HCT116 (cell line): ENCODE data around the gene PTGES2. TPM values are rescaled to one million over a fixed set of nuclear protein-coding genes. Genes with fewer than 3 reads are reported as not detected.

Source experiments
- ATAC-seq: fragments of 200-7000 bp; cut with Tn5 transposase; 2 replicates; pipeline ENCODE4 v1.9.1; 2020; ENCODE audit warnings: mild to moderate bottlenecking, moderate library complexity
- BruUV-seq: library from RNA; stranded (reverse); fragments of 400-500 nt; replicated peaks from 2 replicates; lab custom pipeline; 2021; lab: Mats Ljungman, UMichigan
- CTCF ChIA-PET: fragments of 300-600 bp; sonication (Branson Sonifier 250); formaldehyde crosslinking; loops from one replicate; lab custom pipeline; 2021; ENCODE audit warnings: antibody characterized with exemption; lab: Charles Lee
- POLR2A ChIA-PET: fragments of 300-600, 350-600 bp; sonication (Branson Sonifier 250); formaldehyde crosslinking; loops from one replicate; lab custom pipeline; 2021; ENCODE audit warnings: antibody characterized with exemption; lab: Charles Lee
- RAD21 ChIA-PET, 2 experiments: fragments of 300-600 bp; sonication (Branson Sonifier 250); formaldehyde crosslinking; loops; one replicate each; lab custom pipeline; 2023; ENCODE audit warnings: low total read pairs in 2 of 2; ENCODE audit not compliant: uncharacterized antibody in 2 of 2, unreplicated experiment in 2 of 2, low non-redundant PET in 1 of 2; lab: Charles Lee
- DNase-seq: peaks from one replicate; pipeline ENCODE4 v3.0.0-alpha.2; 2010; ENCODE audit warnings: low read depth, low spot score
- H2AFZ ChIP-seq: fragments of 200-600 bp; shearing (Covaris generic), sonication (generic); 2 replicates; pipeline ENCODE4 v1.6.1; 2017; ENCODE audit warnings: low read depth, mixed run types, mixed read lengths, antibody characterized with exemption, low read length; ENCODE audit not compliant: poor library complexity, severe bottlenecking
- H3K27ac ChIP-seq: 2 replicates; pipeline ENCODE4 v1.5.1; 2012; ENCODE audit warnings: low read depth, low read length
- H3K27me3 ChIP-seq: fragments of 200-600 bp; sonication (generic); 2 replicates; pipeline ENCODE4 v1.6.1; 2016; ENCODE audit warnings: mixed run types, low read length, mixed read lengths; ENCODE audit not compliant: insufficient read depth
- H3K36me3 ChIP-seq, 2 experiments: fragments of 200-500 bp in 1 of 2; fragments of 200-600 bp in 1 of 2; sonication (Bioruptor generic) in 1 of 2; sonication (generic) in 1 of 2; 2 replicates each; pipeline versions ENCODE4 v1.5.1 to v1.6.1; 2014 to 2016; ENCODE audit warnings: low read length in 2 of 2, inconsistent platforms in 1 of 2, mixed read lengths in 1 of 2, mixed run types in 1 of 2; ENCODE audit not compliant: insufficient read depth in 2 of 2, control insufficient read depth in 1 of 2
- H3K4me1 ChIP-seq, 2 experiments: fragments of 200-600 bp in 1 of 2; sonication (generic) in 1 of 2; 2 replicates each; pipeline versions ENCODE4 v1.5.1 to v1.6.1; 2012 to 2017; ENCODE audit warnings: low read length in 2 of 2, inconsistent platforms in 1 of 2, mild to moderate bottlenecking in 1 of 2, mixed read lengths in 1 of 2, mixed run types in 1 of 2, moderate library complexity in 1 of 2; ENCODE audit not compliant: insufficient read depth in 2 of 2, control insufficient read depth in 1 of 2
- H3K4me2 ChIP-seq: fragments of 200-600 bp; sonication (generic); 2 replicates; pipeline ENCODE4 v1.6.1; 2017; ENCODE audit warnings: mixed run types, low read length, mixed read lengths
- H3K4me3 ChIP-seq, 2 experiments: fragments of 200-600 bp in 1 of 2; sonication (generic) in 1 of 2; replicated peaks in 1 of 2; 2 replicates each; pipeline ENCODE4 v1.5.1; 2011 to 2016; ENCODE audit warnings: low read length in 2 of 2, control low read depth in 1 of 2, low read depth in 1 of 2, mild to moderate bottlenecking in 1 of 2, mixed read lengths in 1 of 2, mixed run types in 1 of 2
- H3K79me2 ChIP-seq: fragments of 200-600 bp; sonication (generic); 2 replicates; pipeline ENCODE4 v1.6.1; 2017; ENCODE audit warnings: mild to moderate bottlenecking, mixed run types, low read length, moderate library complexity, mixed read lengths; ENCODE audit not compliant: insufficient read depth
- H3K9ac ChIP-seq: fragments of 200-600 bp; sonication (generic); 2 replicates; pipeline ENCODE4 v1.6.1; 2016; ENCODE audit warnings: low read length, mixed read lengths
- H3K9me2 ChIP-seq: fragments of 200-600 bp; sonication (generic), shearing (Covaris generic); 2 replicates; pipeline ENCODE4 v1.6.1; 2017; ENCODE audit warnings: mixed run types, mild to moderate bottlenecking, moderate library complexity; ENCODE audit not compliant: insufficient read depth
- H3K9me3 ChIP-seq, 2 experiments: fragments of 200-500 bp in 1 of 2; fragments of 200-600 bp in 1 of 2; sonication (Bioruptor generic) in 1 of 2; sonication (generic) in 1 of 2; 2 replicates each; pipeline ENCODE4 v1.6.1; 2014 to 2017; ENCODE audit warnings: low read length in 2 of 2, mixed read lengths in 2 of 2, inconsistent platforms in 1 of 2, low read depth in 1 of 2, mild to moderate bottlenecking in 1 of 2, mixed run types in 1 of 2, moderate library complexity in 1 of 2; ENCODE audit not compliant: control insufficient read depth in 1 of 2, insufficient read depth in 1 of 2
- H4K20me1 ChIP-seq: fragments of 200-600 bp; sonication (generic), shearing (Covaris generic); 2 replicates; pipeline ENCODE4 v1.6.1; 2017; ENCODE audit warnings: mixed run types, mild to moderate bottlenecking, moderate library complexity; ENCODE audit not compliant: insufficient read depth
- CEBPB ChIP-seq: IDR thresholded peaks from 2 replicates; pipeline ENCODE4 v1.6.1; 2012; ENCODE audit warnings: low read depth
- CTCF ChIP-seq, 3 experiments: fragments of 200-600 bp in 1 of 3; sonication (generic) in 1 of 3; IDR thresholded peaks in 2 of 3; conservative IDR thresholded peaks in 1 of 3; 2 replicates each; pipeline ENCODE4 v1.5.1; 2012 to 2017; ENCODE audit warnings: low read depth in 2 of 3, low read length in 2 of 3, antibody characterized with exemption in 1 of 3, borderline replicate concordance in 1 of 3, control low read depth in 1 of 3, mild to moderate bottlenecking in 1 of 3, mixed read lengths in 1 of 3, mixed run types in 1 of 3, moderate library complexity in 1 of 3; ENCODE audit not compliant: insufficient read depth in 1 of 3
- EGR1 ChIP-seq: IDR thresholded peaks from 2 replicates; pipeline ENCODE4 v1.6.1; 2012; ENCODE audit warnings: low read depth
- EZH2phosphoT487 ChIP-seq: fragments of 200-600 bp; IDR thresholded peaks from 2 replicates; pipeline ENCODE4 v1.6.1; 2018; ENCODE audit warnings: antibody characterized with exemption, borderline replicate concordance
- POLR2A ChIP-seq: IDR thresholded peaks from 2 replicates; pipeline ENCODE4 v1.7.0; 2011; ENCODE audit warnings: borderline replicate concordance; ENCODE audit not compliant: insufficient read depth, insufficient read length; ENCODE audit errors: extremely low read depth
- RAD21 ChIP-seq: IDR thresholded peaks from 2 replicates; pipeline ENCODE4 v1.6.1; 2012; ENCODE audit warnings: low read depth, mild to moderate bottlenecking
- SP1 ChIP-seq: IDR thresholded peaks from 2 replicates; pipeline ENCODE4 v1.6.1; 2012; ENCODE audit warnings: low read depth
- ZFX ChIP-seq: fragments of 450-650 bp; IDR thresholded peaks from 2 replicates; pipeline ENCODE4 v1.6.1; 2017
- ZNF274 ChIP-seq: fragments of 200-500 bp; sonication (Bioruptor generic); IDR thresholded peaks from 2 replicates; pipeline ENCODE4 v1.6.1; 2014; ENCODE audit warnings: mild to moderate bottlenecking, low read depth, low read length, inconsistent platforms
- intact Hi-C: fragments of 100-400 bp; cut with micrococcal nuclease; formaldehyde crosslinking; loops from 2 replicates; pipeline ENCODE4 v1.10.0; 2022
- total RNA-seq: library from RNA; stranded (reverse); gene quantifications from one replicate; pipeline ENCODE4 v1.2.1, GENCODE V29; 2021; ENCODE audit not compliant: unreplicated experiment
- TF ChIP-seq, protein P1 (sequence below): IDR thresholded peaks from 2 replicates; pipeline ENCODE4 v1.6.1; 2012; ENCODE audit warnings: low read depth

The PTGES2 gene
- total RNA-seq, 1 experiment from 2014 or later = 148 TPM

DNA sequence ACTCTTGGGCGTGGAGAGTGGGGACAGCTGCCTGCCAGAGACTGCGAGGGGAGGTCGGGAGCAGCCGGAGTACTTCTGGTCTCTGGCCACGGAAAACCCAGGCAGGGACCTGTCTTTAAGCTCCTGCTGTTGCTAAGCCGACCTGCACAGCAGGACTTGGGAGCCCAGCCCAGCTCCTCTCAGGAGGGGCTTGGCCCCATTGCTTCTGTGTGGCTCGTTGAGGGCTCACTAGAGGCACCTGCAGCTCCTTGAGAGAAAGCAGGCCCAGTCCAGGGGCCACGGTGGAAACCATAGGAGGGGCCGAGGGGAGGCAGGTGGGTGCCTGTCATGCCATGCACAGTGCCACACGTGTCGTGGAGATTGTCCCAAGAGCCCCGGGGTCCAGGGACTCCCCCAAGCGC lies 18.4 kb upstream of the PTGES2 start:
- no peak overlapping the region for H3K9ac ChIP-seq
- H3K27me3 ChIP-seq = no peaks in the 10 kb centered on the region
- H3K79me2 ChIP-seq = no peaks in the 10 kb centered on the region
- H2AFZ ChIP-seq = no peak overlapping the region
- H3K27ac ChIP-seq = no peak overlapping the region
- H3K9me3 ChIP-seq = no peaks in the 10 kb centered on the region
- RAD21 ChIA-PET = no interaction called here
- peaks cover 10 to 32% of the 10 kb centered on the region in 2 experiments for H3K4me1 ChIP-seq
- H3K9me2 ChIP-seq = no peaks in the 10 kb centered on the region
- POLR2A ChIA-PET = no interaction called here
- CTCF ChIA-PET = no interaction called here
- H3K4me2 ChIP-seq = no peak overlapping the region
- no peak for TF ChIP-seq EZH2phosphoT487
- TF ChIP-seq ZFX = no peak
- TF ChIP-seq CTCF (IDR thresholded peaks at IDR 0.05 in 2 of 3, conservative IDR thresholded peaks at IDR 0.05 in 1 of 3; ENCODE audit: borderline replicate concordance in 1 of 3, insufficient read depth in 1 of 3, low read depth in 2 of 3, low read length in 2 of 3) = no peak
- no peak for TF ChIP-seq RAD21
- no peak for TF ChIP-seq POLR2A
- no peak for TF ChIP-seq CEBPB
- TF ChIP-seq, protein P1, sequence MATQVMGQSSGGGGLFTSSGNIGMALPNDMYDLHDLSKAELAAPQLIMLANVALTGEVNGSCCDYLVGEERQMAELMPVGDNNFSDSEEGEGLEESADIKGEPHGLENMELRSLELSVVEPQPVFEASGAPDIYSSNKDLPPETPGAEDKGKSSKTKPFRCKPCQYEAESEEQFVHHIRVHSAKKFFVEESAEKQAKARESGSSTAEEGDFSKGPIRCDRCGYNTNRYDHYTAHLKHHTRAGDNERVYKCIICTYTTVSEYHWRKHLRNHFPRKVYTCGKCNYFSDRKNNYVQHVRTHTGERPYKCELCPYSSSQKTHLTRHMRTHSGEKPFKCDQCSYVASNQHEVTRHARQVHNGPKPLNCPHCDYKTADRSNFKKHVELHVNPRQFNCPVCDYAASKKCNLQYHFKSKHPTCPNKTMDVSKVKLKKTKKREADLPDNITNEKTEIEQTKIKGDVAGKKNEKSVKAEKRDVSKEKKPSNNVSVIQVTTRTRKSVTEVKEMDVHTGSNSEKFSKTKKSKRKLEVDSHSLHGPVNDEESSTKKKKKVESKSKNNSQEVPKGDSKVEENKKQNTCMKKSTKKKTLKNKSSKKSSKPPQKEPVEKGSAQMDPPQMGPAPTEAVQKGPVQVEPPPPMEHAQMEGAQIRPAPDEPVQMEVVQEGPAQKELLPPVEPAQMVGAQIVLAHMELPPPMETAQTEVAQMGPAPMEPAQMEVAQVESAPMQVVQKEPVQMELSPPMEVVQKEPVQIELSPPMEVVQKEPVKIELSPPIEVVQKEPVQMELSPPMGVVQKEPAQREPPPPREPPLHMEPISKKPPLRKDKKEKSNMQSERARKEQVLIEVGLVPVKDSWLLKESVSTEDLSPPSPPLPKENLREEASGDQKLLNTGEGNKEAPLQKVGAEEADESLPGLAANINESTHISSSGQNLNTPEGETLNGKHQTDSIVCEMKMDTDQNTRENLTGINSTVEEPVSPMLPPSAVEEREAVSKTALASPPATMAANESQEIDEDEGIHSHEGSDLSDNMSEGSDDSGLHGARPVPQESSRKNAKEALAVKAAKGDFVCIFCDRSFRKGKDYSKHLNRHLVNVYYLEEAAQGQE = no peak
- no peak for TF ChIP-seq ZNF274
- no peak for TF ChIP-seq EGR1
- no peak for TF ChIP-seq SP1
- no peaks in the 10 kb centered on the region for H3K36me3 ChIP-seq
- BruUV-seq = no TSS peak
- DNase-seq (no peak), ATAC-seq (no peak)
- H3K4me3 ChIP-seq = no peak overlapping the region
- H4K20me1 ChIP-seq = no peaks in the 10 kb centered on the region
- intact Hi-C loops = no loop called here
